ENCODE measurements around the gene PAX3.

The PAX3 gene

GRCh38 chr2:222228054-222228453 lies 70.7 kb downstream of the PAX3 start:
- H3K27ac ChIP-seq: no peak overlapping the region
- no peak for TF ChIP-seq CTCF (conservative IDR thresholded peaks at IDR 0.05)

- no peak overlapping the region for H3K27ac ChIP-seq
- TF ChIP-seq CTCF (conservative IDR thresholded peaks at IDR 0.05): no peak
These were observed 80.0 kb downstream of the PAX3 start for GRCh38 chr2:222218786-222219185.

GRCh38 chr2:222217712-222218111 lies 81.1 kb downstream of the PAX3 start:
- no peak for TF ChIP-seq CTCF (conservative IDR thresholded peaks at IDR 0.05)
- no peak overlapping the region for H3K27ac ChIP-seq

GRCh38 chr2:222214885-222215284 lies 83.9 kb downstream of the PAX3 start:
- H3K27ac ChIP-seq: no peak overlapping the region
- TF ChIP-seq CTCF (conservative IDR thresholded peaks at IDR 0.05): no peak

- no peak overlapping the region for H3K27ac ChIP-seq
- TF ChIP-seq CTCF (conservative IDR thresholded peaks at IDR 0.05): no peak
These were observed 85.7 kb downstream of the PAX3 start for GRCh38 chr2:222213049-222213448.

GRCh38 chr2:222212571-222212970 lies 86.2 kb downstream of the PAX3 start:
- TF ChIP-seq CTCF (conservative IDR thresholded peaks at IDR 0.05): no peak
- H3K27ac ChIP-seq: no peak overlapping the region

- no peak overlapping the region for H3K27ac ChIP-seq
- no peak for TF ChIP-seq CTCF (conservative IDR thresholded peaks at IDR 0.05)
These were observed 90.6 kb downstream of the PAX3 start for GRCh38 chr2:222208010-222208690.
